NCI-H69 (cell line): ENCODE measurements around the gene SCRT2.
"Not testable (repeated sequence)": the region's sequence is repeated elsewhere in the genome, so short reads cannot be mapped to it uniquely, and the experiment has no call there.

Experiments used
- DNase-seq: peaks from one replicate; lab custom pipeline; 2025; lab: John Stamatoyannopoulos, UW

Gene SCRT2

DNA sequence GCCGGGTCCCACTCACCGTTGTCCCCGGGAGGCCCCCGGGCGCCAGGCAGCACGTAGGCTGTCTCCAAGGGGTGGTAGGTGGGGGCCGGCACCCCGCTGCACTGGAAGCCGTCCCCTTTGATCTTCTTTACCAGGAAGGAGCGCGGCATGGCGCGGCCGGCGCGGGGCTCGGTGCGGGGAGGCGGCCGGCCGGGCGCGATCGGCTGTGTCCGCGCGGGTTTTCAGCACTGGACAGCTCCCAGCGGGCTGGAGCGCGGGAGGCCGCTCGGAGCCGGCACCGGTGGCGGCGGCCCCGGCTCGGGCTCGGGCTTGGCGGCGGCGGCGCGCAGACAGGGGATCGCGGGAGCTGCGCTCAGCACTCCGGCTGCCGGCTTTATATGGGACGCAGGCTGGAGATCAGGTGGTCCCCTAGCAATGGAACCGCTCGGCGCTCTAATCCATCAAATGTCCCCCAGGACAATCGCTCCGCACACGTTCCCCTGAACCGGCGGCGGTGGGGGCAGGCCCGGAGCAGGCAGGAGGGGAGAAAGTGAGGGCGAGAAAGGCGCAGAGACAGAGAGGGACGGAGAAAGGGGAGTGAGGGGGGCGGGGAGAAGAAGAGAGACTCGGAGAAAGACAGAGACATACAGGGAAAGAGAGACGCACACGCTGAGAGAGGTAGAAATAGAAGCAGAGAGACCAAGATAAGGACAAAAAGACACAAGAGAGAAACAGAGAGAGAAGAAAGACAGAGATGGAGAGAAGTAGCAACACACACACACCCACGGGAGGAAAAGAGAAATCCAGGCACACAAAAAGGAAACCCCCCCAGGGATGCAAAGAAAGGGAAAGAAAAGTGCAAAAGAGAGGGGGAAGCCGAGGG, at the start of gene SCRT2:
Gene SCRT2 (minus strand): TSS at position 350 of the 862 bp plus-strand sequence. CDS start 201 bp downstream, at position 149.
- peak; percentile 31 for DNase-seq

DNA sequence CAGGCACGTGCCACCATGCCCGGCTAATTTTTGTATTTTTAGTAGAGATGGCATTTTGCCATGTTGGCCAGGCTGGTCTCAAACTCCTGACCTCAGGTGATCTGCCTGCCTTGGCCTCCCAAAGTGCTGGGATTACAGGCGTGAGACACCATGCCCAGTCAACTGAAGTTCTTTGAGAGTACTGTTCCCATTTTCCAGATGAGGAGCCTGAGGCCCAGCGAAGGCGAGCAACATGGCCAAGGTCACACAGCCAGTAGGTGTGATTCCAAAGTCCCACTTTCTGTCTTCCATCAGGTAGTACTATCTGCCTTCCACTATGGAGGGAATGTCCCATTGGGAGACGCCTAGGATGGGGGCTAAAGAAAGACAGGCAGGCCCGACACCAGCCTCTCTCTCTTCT, 49.2 kb upstream of the SCRT2 start:
- not testable (repeated sequence) for DNase-seq

DNA sequence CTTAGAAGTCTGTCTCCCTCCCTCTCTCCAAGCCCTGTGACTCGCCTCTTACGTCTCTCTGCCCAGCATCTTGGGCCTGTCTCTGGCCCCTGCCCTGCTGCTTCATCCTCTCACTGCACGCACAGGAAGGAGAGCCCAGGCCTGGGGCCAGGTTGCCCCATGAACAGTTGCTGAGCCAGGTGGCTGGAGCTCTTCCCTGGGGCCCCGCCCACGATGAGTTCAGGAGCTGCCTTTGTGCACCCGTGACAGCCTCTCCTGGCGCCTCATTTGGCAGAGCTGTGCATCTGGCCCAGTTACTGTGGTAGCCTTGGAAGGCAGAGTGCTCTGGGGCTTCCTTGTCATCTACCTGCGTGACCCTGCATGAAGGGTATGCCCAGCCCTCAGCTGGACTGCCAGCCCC, 48.2 kb upstream of the SCRT2 start:
- peak; percentile 49 for DNase-seq

DNA sequence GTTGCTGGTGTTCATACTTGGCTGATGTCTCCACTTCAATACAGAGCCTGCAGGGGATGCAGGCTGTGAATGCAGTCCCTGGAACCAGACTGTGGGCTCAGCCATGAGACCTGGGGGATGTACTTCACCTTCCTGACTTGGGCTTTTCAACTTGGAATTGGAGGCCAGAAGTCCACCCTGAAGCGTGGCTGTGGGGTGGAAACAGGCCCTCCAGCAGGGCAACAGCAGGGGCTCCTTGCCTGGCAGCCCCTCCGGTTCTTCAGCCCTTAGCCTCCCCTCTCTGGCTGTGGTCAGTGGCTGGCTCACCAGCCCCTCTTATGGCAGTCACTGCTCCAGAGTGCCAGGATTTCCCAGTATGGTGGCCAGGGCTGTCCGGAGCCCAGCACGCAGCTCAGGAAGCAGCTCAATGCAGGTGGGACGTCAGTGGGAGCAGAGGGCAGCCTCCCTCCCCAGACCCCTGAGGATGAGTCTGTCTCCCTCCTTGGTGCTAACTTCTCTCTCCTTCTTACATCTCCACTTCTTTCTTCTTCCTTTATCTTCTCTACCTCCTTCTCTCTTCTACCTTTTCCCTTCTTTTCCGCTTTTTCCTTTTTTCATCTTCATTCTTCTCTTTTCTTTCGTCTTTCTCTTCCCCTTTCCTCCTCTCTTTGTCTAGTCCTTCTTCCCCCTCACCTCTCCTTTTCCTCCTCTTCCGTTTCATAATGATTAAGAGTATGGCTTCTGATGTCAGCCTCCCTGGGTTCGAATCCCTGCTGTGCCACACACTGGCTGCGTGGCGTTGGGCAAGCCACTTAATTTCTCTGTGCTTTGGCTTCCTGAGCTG, 47.4 kb upstream of the SCRT2 start:
- no peak for DNase-seq

DNA sequence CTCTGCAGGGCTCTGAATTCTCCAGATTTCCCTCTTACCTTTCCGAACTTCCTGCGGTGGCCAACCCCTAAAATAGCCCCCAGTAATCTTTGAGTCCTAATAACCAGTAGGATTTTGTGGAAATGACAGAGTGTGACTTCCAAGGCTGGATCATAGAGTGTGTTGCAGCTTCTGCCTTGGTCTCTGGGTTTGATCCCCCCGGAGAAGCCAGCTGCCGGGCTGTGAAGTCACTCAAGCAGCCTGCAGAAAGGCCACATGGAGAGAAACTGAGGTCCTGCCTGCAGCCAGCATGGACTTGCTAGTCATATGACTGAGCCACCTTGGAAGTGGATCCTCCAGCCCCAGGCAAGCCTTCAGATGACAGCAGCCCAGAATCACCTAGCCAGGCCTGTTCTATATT, 46.3 kb upstream of the SCRT2 start:
- no peak for DNase-seq

DNA sequence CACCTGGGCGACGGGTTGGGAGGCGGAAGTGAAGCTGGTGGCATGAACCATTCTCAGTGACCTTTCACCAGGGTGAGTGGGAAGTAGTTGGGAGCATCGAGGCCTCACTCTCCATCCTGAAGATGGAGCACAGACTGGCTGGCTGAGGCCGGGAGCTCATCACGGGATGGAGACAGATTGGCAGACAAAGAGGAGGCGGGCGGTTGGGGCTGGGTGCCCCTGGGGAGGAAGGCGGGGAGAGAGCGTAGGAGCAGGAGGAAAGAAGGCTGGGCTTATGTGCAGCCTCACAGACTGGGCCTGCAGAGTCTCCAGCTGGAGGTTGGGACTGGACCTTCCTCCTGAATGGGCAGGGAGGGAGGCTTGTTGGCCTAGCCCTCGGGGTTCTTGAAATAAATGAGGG, 44.2 kb upstream of the SCRT2 start:
- DNase-seq: peak; percentile 21

DNA sequence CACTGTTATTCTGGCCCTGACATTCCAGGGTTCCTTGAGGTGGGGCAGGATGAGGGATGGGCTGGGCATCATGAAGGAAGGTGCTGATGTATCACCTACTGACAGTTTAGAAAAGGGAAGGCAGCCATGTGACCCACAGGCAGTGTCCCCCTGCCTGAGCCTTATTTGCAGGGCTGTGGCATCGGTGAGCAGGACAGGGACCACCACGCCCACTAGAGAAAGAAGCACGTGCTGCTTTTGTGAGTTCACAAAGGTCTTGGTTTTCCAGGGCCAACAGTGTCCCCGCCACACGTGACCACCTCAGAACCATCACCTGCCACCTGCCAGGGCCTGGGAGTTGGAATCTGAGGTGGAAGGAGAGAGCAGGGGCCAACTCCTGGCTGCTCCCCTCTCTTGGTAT, 43.5 kb upstream of the SCRT2 start:
- DNase-seq: no peak

DNA sequence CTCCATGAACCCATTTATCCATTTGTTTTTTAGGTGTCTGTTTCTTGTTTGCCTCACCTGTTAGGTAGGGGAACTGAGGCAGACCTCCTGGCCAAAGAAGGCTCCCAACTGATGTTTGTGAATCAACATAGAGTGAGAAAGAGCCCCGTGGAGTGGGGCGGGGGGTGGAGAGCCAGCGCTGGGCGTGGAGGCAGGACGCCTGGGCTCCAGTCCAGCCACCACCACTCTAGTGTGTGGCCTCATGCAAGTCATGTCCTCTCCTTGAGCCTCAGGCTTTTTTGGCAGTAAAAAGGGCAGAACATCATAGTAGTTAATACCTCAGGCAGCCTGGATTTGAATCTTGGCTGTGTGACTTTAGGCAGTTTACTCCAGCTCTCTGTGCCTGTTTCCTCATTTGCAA, 42.2 kb upstream of the SCRT2 start:
- no peak for DNase-seq

DNA sequence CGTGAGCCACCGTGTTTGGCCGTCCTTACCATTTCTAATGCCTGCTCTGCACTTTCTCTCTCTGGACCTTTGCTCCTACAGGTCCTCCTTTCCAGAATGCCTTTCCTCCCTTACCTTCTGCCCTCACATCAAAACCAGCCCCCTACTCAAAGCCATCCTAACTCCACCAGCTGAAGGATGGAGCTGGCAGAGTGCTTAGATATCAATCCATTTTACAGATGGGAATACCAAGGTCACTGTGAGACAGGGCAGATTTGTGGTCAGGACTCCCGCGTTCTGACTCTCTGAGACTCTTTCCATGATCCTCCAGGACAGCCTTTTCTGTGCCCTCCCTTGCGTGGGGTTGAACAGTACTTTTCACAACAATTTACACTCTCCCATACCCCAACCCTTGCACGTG, 41.7 kb upstream of the SCRT2 start:
- no peak for DNase-seq

DNA sequence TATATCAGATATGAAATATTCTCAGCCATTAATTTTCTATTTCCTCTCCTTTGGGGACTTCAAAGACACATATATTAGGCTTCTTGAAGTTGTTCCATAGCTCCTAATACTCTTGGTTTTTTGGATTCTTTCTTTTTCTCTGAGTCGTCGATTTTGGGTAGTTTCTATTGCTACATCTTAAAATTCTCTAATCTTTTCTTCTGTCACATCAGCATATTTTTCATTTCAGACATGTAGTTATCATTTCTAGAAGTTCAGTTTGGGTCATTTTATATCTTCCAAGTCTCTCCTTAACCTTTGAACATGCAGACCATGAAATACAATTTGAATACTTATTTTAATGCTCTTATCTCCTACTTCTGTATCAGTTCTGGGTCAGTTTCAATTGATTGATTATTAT, 38.9 kb upstream of the SCRT2 start:
- no peak for DNase-seq

DNA sequence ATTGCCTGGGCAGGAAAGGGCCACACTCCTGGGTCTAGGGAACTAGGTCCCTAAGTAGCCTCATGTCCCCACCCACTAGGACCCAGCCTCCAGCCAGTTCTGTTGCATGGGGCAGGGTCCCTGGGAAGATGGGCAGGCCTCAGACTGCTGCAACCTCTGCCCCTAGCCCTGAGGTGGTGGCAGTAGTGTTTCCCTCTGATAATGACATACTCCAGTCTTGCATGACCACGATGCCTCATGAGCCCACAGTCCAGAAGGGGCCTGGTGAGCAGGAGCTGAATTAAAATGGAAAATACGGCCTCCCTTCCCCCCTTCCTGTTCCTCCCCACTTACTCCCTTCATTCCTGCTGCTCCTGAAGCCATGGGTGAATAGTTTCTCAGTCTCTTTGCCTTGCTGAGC, 36.0 kb upstream of the SCRT2 start:
- no peak for DNase-seq

DNA sequence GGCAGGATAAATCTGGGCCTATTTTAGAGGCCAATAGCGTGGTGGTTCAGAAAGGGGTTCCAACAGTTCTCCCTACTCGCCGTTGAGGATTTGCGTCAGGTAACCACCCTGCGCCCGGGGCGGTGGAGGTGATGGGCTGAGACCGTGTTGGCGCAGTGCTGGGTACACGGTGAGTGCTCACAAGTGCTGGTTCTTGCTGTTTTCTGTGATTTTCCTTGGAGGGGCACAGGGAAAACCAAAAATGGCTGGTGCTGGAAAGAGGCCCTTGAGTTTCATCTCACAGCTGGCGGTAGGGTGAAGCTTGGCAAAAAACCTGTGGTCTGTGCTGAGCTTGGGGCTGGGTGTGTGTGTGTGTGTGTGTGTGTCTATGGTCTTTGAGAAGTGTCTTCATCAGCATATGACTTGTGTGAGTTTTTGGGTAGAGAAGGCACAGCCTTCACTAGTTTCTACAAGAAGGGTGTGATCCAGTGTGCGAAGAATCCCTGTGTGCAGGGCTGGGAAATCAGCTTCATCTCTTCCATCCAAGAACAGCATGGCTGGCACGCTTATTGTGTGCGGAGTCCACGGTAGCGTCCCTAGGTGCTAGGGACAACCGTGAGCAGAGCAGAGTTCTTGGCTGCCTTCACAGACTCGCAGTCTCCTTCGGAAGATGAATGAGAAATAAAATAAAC, 35.3 kb upstream of the SCRT2 start:
- no peak for DNase-seq

DNA sequence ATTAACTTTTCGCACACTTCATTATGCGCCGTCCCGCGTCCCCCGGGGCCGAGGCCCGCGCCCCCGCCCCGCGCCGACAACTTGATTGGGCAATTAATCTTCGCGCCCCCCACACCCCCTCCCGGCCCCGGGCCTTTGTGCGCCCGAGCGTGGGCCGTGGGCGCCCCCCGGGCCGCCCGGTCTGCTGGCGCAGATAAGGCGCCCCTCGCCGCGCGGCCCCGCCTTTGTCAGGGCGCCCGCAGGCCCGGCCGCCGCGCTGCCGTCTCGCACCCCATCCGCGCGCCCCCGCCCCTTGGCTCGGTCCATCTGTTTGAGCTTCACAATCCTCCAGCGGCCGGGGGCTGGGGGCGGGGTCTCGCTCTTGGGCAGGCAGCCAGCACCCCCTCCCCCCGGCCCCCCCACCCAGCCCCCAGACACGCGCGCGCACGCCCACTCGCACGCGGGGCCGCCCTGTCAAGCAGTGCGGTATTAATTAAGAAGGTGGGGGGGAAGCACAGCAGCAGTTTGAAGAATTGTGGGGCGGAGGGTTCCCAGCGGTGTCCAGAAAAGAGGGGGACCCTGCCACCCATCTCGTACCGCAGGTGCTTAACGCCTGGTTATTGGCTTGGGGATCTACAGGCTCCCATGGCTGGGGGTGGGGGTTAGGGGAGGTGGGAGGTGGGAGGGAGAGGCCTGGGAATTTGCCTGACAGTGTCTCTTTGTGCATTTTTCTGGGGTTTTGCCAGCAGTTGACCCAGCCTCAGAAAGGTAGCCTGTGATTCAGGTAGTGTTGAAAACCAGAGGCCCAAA, 34.6 kb upstream of the SCRT2 start:
- DNase-seq: peak; percentile 61

DNA sequence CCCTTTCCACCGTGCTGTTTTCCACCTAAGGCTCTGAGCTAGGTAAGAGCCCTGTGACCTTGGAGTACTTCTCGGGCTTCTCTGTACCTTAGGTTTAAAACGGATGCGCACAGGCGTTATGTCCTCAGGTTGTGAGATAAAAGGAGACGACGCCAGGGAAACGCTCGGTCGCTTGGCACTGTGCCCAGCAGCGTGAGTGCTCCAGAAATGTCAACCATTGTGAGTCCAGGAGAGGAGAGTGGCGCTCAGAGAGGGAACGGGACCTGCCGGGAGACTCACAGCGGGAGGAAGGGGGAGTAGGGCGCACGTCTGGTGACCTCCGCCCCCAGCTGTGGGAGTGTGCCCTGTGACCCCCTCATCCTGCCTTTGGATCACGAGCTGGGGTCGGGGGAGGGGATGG, 33.8 kb upstream of the SCRT2 start:
- peak; percentile 82 for DNase-seq

DNA sequence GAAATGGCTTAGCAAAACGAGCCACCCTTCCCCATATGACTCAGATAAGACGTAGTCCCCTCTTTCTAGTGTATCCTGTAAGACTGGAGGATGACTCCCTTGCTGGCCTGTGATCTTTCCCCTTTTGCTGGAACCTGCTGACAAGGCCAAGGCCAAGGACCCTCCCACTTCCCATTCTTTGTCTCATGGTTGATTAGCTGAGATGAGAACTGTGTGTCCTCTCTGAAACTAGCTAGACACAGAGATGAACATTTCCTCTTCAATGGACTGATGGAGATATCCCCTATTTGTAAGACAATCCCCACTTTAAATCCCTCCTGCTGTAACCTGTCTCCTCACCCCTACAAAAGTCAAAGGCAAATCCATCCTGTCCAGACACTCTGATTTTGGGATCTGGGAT, 33.4 kb upstream of the SCRT2 start:
- DNase-seq: no peak

DNA sequence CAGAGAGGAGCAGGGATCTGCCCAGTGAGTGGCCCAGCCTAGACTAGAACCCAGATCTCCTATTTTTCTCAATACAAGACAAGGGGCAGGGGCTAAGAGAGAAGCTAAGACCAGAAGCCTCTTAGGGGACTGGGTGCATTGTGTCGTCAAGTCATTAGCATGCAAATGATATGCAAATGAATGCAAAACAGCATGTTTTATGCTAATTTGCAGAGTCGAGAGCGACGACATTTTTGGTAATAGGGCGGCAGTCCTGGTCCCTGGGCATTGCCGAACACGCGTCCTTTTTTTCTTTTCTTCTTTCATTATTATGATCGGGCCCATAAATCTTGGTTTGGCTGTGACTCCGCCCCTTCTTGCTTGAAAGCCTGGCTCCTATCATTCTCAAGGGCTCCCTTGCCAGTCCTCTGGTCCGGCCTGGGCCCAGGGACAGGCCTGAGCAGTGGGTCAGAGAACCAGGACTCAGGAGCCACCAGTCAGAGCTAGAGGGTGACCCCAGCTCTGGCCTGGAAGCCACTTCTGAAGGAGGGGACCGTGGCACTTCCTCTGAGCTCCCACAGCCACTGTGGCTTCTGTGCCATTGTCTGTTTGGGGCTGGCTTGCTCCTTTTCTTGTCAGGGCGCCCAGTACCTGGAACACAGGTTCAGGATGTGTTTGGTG, 32.0 kb upstream of the SCRT2 start:
- no peak for DNase-seq

DNA sequence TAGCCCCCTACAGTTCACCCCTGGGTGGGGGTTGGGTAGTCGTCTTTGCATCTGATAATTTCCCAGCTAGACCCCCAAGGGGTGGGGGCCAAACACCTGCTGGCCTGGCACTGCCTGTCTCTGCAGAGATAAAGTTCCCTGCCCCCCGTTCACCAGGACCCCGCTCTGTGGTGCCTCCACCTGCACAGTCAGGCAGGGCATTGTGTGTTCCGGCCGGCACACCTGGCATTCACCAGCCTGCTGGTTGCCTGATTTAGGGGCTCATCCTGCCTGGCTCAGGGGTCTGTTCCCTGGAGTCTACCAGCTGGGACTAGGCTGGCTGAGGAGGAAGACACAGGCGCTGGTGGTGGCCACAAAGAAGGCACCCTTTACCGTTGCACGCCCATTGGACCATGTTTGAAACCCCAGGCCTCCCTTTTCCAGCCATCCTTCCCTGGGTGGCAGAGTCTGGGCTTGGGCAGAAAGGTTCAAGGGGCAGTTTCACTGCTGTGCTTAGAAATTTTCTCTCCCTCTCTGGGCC, 30.8 kb upstream of the SCRT2 start:
- DNase-seq: no peak

DNA sequence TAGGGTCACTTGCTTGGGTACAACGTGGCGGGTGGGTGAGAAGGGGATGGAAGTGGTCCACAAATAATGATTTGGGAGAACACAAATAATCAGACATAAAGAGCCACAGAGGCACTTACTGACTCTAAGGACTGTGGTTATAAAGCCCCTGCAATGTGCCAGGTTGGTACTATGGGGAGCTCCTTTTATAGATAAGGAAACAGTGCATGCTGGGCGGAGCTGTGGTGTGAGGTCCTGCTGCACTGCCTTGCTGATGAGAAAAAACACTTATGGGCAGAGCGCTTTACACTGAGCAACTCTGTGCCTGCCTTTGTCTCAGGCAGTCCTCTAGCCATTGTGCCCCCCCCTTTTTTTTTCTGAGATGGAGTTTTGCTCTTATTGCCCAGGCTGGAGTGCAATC, 29.1 kb upstream of the SCRT2 start:
- DNase-seq: no peak

DNA sequence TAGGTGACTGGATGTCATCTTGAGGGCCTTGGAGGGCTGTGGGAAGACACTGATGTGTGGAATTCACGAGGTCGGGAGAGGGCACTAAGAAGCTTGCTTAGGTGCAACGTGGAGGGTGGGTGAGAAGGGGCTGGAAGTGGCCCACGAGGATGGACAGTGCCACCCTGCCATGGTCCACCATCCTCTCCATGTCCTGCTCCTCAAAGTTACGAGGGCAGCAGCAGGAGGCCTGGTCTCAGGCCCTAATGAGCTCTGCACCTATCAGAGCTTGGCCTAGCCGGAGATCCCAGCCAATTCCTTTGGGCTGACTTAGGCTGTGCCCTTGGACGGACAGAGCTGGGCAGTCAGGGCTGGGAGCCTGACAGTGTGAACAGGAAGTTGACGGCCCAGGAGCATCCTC, 27.8 kb upstream of the SCRT2 start:
- DNase-seq: no peak

DNA sequence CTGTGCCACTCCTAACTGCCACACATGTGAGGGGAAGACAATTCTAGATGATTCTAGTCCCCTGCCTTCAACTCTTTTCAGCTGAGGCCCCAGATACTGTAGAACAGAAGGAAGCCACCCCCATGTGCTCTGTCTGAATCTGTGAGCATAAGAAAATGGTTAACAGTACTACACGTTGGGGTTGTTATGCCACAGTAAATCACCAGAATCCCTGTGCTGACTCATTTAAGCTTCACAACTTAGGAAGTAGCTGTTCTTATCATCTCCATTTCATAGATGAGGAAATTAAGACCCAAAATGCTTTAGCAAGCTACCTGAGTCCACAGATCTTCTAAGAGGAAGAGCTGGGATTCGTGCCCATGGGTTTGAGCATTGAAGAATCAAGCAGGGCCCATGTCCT, 27.4 kb upstream of the SCRT2 start:
- no peak for DNase-seq
